Psoas muscle (tissue), 8 donors: Measurements from ENCODE around the gene DCHS2. TPM values are rescaled to one million over a fixed set of nuclear protein-coding genes. Genes with fewer than 3 reads are reported as not detected.

Experiments
- ATAC-seq, 4 donors: fragments of 200-7000 bp; cut with Tn5 transposase; one replicate each; pipeline ENCODE4 v1.9.1; 2020; ENCODE audit warnings: moderate library complexity in 3 of 4, mild to moderate bottlenecking in 2 of 4
- DNase-seq, 2 donors: peaks; one replicate each; pipeline ENCODE4 v3.0.0-alpha.2; 2020
- H3K27ac ChIP-seq: fragments of 200-600 bp; one replicate; pipeline ENCODE4 v1.8.0; 2022
- H3K27me3 ChIP-seq, 3 donors: fragments of 200-600 bp in 1 of 3; one replicate each; pipeline versions ENCODE4 v1.6.1 to v1.8.0; 2013 to 2022; ENCODE audit warnings: low read length in 2 of 3, mild to moderate bottlenecking in 2 of 3, moderate library complexity in 1 of 3; ENCODE audit not compliant: insufficient read depth in 3 of 3
- H3K36me3 ChIP-seq, 2 donors: fragments of 200-600 bp in 1 of 2; one replicate each; pipeline versions ENCODE4 v1.6.1 to v1.8.0; 2013 to 2022; ENCODE audit warnings: low read depth in 1 of 2, mild to moderate bottlenecking in 1 of 2, moderate library complexity in 1 of 2; ENCODE audit not compliant: insufficient read depth in 1 of 2
- H3K4me1 ChIP-seq: fragments of 200-600 bp; one replicate; pipeline ENCODE4 v1.8.0; 2022
- H3K4me3 ChIP-seq: fragments of 200-600 bp; one replicate; pipeline ENCODE4 v1.8.0; 2022; ENCODE audit warnings: mild to moderate bottlenecking
- H3K9me3 ChIP-seq: fragments of 200-600 bp; one replicate; pipeline ENCODE4 v1.8.0; 2022
- CTCF ChIP-seq: fragments of 200-600 bp; IDR thresholded peaks from one replicate; pipeline ENCODE4 v1.8.0; 2022; ENCODE audit warnings: antibody characterized with exemption
- WGBS, 3 donors: extraction: QIAGEN DNeasy Blood & Tissue Kit; methylation state at CpG; one replicate each; pipeline versions ENCODE4 v1.1.6 to v1.1.7; 2013; 5-methylcytosine and 5-hydroxymethylcytosine counted together
- intact Hi-C, 2 donors: fragments of 100-400 bp; cut with DNase I; formaldehyde crosslinking; loops; one replicate each; pipeline versions ENCODE4 v1.11.0 to v1.14.2; 2022
- polyA plus RNA-seq, 3 donors: library from polyadenylated mRNA; stranded (reverse); fragments of 200-250 nt; gene quantifications; one replicate each; pipeline ENCODE4 v1.2.3, GENCODE V29; 2013
- total RNA-seq, 4 donors: library from RNA; stranded (reverse); fragmentation: NEBNext Ultra II Directional in 2 of 4; extraction: Animal tissue kit (Norgen Biotek cat#: 25700) in 2 of 4; gene quantifications; one replicate each; pipeline versions ENCODE4 v1.2.1 to v1.2.4, GENCODE V29; 2021 to 2023
- donor health status: healthy with polysubstance abuse.
- donor health status: DM: no; HTN: no; CAD: no; lungs with moderate emphysema.
- donor health status: Bipolar disorder and iron deficiency.
- donor health status: healthy.
- donor health status: DM: yes; HTN: yes; CAD: no.
- donor health status: DM: no; HTN: no; CAD: no.
- donor health status: DM: no; HTN: no; CAD: no.
- donor health status: DM: yes; HTN: yes; CAD: no.

Gene DCHS2
- total and polyA plus RNA-seq, 7 donors = 0.01 to 0.84 (median 0.16) TPM; not detected in 1

GRCh38 chr4:154475820-154476219 is 15.8 kb downstream of the DCHS2 start:
- 38 to 51% (median 42%) methylated on average over 1 of the region's 1 CpG for WGBS, 3 donors
- no peak overlapping the region for H3K4me3 ChIP-seq
- H3K36me3 ChIP-seq = no peaks in the 10 kb centered on the region
- H3K9me3 ChIP-seq = no peaks in the 10 kb centered on the region
- DNase-seq (no peak), ATAC-seq (no peak)
- H3K27ac ChIP-seq = no peak overlapping the region
- no peak for TF ChIP-seq CTCF
- H3K4me1 ChIP-seq = no peaks in the 10 kb centered on the region
- H3K27me3 ChIP-seq = no peaks in the 10 kb centered on the region
- intact Hi-C loops = no loop called here

DNA sequence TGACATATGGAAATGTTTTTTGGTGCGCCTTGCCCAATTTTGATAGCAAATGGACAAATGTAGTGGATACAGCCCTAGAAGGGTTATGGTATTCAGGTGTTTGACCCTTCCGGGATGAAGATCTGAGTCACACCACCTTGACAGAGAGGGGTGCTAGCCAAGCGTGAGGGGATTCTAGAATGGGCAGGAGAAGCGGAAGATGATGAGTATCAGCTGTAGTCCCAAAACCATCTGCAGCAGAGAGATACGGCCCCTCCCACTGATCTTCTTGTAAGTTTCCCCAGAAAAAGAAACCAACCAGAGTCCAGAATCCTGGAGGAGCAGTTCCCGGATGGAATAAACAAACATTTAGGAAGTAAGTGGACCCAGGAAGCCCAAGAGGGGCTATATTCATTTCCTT is 18.1 kb downstream of the DCHS2 start:
- intact Hi-C loops = no loop called here
- no peak for TF ChIP-seq CTCF
- Histone ChIP-seq H3K9me3 (no peaks in the 10 kb centered on the region), H3K36me3 (no peaks in the 10 kb centered on the region), H3K27ac (no peak overlapping the region), H3K4me1 (no peaks in the 10 kb centered on the region), H3K4me3 (no peak overlapping the region), H3K27me3 (no peaks in the 10 kb centered on the region)
- WGBS, 3 donors = 74 to 77% (median 76%) methylated on average over 6 of the region's 6 CpGs
- DNase-seq = no peak
- no peak for ATAC-seq

DNA sequence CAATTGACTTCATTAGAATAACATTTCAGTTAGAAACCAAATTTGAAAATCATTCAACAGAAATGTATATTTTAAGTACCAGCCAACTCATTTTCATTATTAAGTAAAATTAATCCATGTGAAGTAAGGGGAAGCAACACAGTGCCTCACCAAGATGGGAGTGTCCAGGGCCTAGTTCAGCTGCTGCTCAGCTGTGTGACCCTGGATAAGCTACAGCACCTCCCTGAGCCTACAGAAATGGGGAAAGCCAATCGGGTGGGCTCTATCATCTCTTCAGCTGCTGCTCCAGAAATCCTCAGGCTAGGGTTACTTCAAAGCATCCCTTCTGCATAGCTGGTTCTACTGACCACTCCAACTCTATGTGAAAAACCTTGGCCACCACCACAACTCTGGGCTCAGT is 18.7 kb downstream of the DCHS2 start:
- TF ChIP-seq CTCF = no peak
- Histone ChIP-seq H3K27me3 (no peaks in the 10 kb centered on the region), H3K9me3 (no peaks in the 10 kb centered on the region), H3K27ac (no peak overlapping the region), H3K4me1 (no peaks in the 10 kb centered on the region), H3K36me3 (no peaks in the 10 kb centered on the region), H3K4me3 (no peak overlapping the region)
- WGBS, 3 donors = 63 to 79% (median 68%) methylated on average over 1 of the region's 1 CpG
- DNase-seq = no peak
- ATAC-seq = no peak
- intact Hi-C loops = no loop called here

- no peak for DNase-seq
- intact Hi-C loops = no loop called here
- TF ChIP-seq CTCF = no peak
- WGBS, 3 donors = 42 to 49% (median 47%) methylated on average over 4 of the region's 4 CpGs
- Histone ChIP-seq H3K4me1 (no peaks in the 10 kb centered on the region), H3K36me3 (no peaks in the 10 kb centered on the region), H3K9me3 (no peaks in the 10 kb centered on the region), H3K4me3 (no peak overlapping the region), H3K27ac (no peak overlapping the region), H3K27me3 (no peaks in the 10 kb centered on the region)
- ATAC-seq = no peak
These were observed 19.9 kb downstream of the DCHS2 start for GRCh38 chr4:154471526-154472331.

DNA sequence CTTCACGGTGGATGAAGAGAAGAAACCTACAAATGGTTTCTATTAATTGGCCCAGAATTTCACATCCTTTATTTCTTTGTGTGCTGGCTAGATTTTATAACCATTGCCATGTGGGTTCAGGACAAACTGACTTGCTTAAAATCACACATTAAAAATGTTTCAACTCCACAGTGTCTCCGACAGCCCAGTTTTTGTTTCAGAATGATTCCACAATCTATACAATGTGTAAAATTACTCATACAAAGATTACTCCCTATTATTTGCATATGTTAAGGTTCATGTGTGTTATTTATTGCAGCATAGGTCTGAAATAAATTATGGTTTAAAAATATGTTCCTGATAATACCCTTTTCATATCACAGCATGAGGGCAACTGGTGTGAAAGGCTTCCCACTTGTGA is 20.6 kb downstream of the DCHS2 start:
- Histone ChIP-seq H3K27ac (no peak overlapping the region), H3K36me3 (no peaks in the 10 kb centered on the region), H3K27me3 (no peaks in the 10 kb centered on the region), H3K9me3 (no peaks in the 10 kb centered on the region), H3K4me1 (no peaks in the 10 kb centered on the region), H3K4me3 (no peak overlapping the region)
- DNase-seq (no peak), ATAC-seq (no peak)
- TF ChIP-seq CTCF = no peak
- 45 to 71% (median 47%) methylated on average over 2 of the region's 2 CpGs for WGBS, 3 donors
- intact Hi-C loops = no loop called here
